Naive thymus-derived CD4-positive, alpha-beta T cell (primary cell): ENCODE measurements around the gene PMM2. TPM values are rescaled to one million over a fixed set of nuclear protein-coding genes. Genes with fewer than 3 reads are reported as not detected.

Experiments
- ATAC-seq: fragments of 150-1000 bp; cut with Tn5 transposase; 2 replicates; pipeline ENCODE4 v1.10.0; 2021; ENCODE audit warnings: mild to moderate bottlenecking, moderate library complexity
- CTCF ChIA-PET: fragments of 350-600 bp; sonication (Branson Sonifier 250); formaldehyde crosslinking; loops from one replicate; lab custom pipeline; 2021; ENCODE audit warnings: antibody characterized with exemption; lab: Charles Lee
- POLR2A ChIA-PET: fragments of 350-600 bp; sonication (Branson Sonifier 250); formaldehyde crosslinking; loops from one replicate; lab custom pipeline; 2021; ENCODE audit warnings: antibody characterized with exemption, inconsistent platforms; lab: Charles Lee
- DNase-seq, 9 donors: peaks; one replicate each; pipeline versions ENCODE4 v3.0.0 to v3.0.0-alpha.2; 2020 to 2022; ENCODE audit warnings: mixed read lengths in 1 of 9
- H3K27ac ChIP-seq: one replicate; pipeline ENCODE4 v1.7.0; 2013; ENCODE audit warnings: mild to moderate bottlenecking, low read depth, low read length, moderate library complexity
- H3K27me3 ChIP-seq, 2 donors: one replicate each; pipeline ENCODE4 v1.7.0; 2013; ENCODE audit warnings: low read length in 2 of 2, mild to moderate bottlenecking in 2 of 2, moderate library complexity in 2 of 2; ENCODE audit not compliant: control insufficient read depth in 2 of 2, insufficient read depth in 2 of 2
- H3K36me3 ChIP-seq, 3 experiments: 1 replicate in 2 of 3; 2 replicates in 1 of 3; pipeline ENCODE4 v1.7.0; 2013; ENCODE audit warnings: low read length in 3 of 3, mild to moderate bottlenecking in 3 of 3, moderate library complexity in 1 of 3; ENCODE audit not compliant: insufficient read depth in 3 of 3, control insufficient read depth in 2 of 3
- H3K4me1 ChIP-seq, 2 donors: one replicate each; pipeline ENCODE4 v1.7.0; 2013; ENCODE audit warnings: low read length in 2 of 2, mild to moderate bottlenecking in 2 of 2, moderate library complexity in 1 of 2; ENCODE audit not compliant: control insufficient read depth in 2 of 2, insufficient read depth in 2 of 2
- H3K4me3 ChIP-seq: 2 replicates; pipeline ENCODE4 v1.7.0; 2013; ENCODE audit warnings: mild to moderate bottlenecking, low read length
- H3K9me3 ChIP-seq, 3 experiments: 1 replicate in 2 of 3; 2 replicates in 1 of 3; pipeline ENCODE4 v1.7.0; 2013; ENCODE audit warnings: low read length in 3 of 3; ENCODE audit not compliant: control insufficient read depth in 2 of 3
- H3K27ac Mint-ChIP-seq, 9 donors: one replicate each; pipeline ENCODE4 v1.8.0; 2020 to 2022; ENCODE audit warnings: mixed read lengths in 9 of 9, mild to moderate bottlenecking in 8 of 9, moderate library complexity in 5 of 9, inconsistent platforms in 2 of 9
- H3K27me3 Mint-ChIP-seq, 5 donors: one replicate each; pipeline ENCODE4 v1.8.0; 2021 to 2022; ENCODE audit warnings: mixed read lengths in 5 of 5, mild to moderate bottlenecking in 1 of 5
- H3K36me3 Mint-ChIP-seq, 5 donors: one replicate each; pipeline ENCODE4 v1.8.0; 2020 to 2022; ENCODE audit warnings: mixed read lengths in 5 of 5, mild to moderate bottlenecking in 3 of 5, inconsistent platforms in 1 of 5
- H3K4me1 Mint-ChIP-seq, 7 donors: one replicate each; pipeline ENCODE4 v1.8.0; 2020 to 2022; ENCODE audit warnings: mixed read lengths in 7 of 7, mild to moderate bottlenecking in 3 of 7, inconsistent platforms in 1 of 7
- H3K4me3 Mint-ChIP-seq, 10 donors: one replicate each; pipeline ENCODE4 v1.8.0; 2020 to 2022; ENCODE audit warnings: mild to moderate bottlenecking in 10 of 10, mixed read lengths in 10 of 10, moderate library complexity in 6 of 10, inconsistent platforms in 2 of 10
- H3K9me3 Mint-ChIP-seq, 11 donors: one replicate each; pipeline ENCODE4 v1.8.0; 2020 to 2022; ENCODE audit warnings: mixed read lengths in 11 of 11, mild to moderate bottlenecking in 4 of 11, inconsistent platforms in 1 of 11, moderate library complexity in 1 of 11
- intact Hi-C, 2 donors: fragments of 100-400 bp; cut with micrococcal nuclease; formaldehyde crosslinking; loops; one replicate each; pipeline ENCODE4 v1.15.1; 2023
- polyA plus RNA-seq, 2 donors: library from polyadenylated mRNA; unstranded; fragments of 300-500 nt; fragmentation: Illumina TruSeq; gene quantifications; one replicate each; pipeline ENCODE4 v1.2.3, GENCODE V29; 2021
- total RNA-seq, 6 experiments: library from RNA in 5 of 6; stranded (reverse) in 5 of 6; gene quantifications; 1 replicate in 5 of 6; 2 replicates in 1 of 6; pipeline ENCODE4 v1.2.3 and lab custom pipeline; 2021 to 2026

The PMM2 gene
- total and polyA plus RNA-seq, 7 experiments from 2014 or later: 18.0 to 52.8 (median 40.9) TPM

DNA sequence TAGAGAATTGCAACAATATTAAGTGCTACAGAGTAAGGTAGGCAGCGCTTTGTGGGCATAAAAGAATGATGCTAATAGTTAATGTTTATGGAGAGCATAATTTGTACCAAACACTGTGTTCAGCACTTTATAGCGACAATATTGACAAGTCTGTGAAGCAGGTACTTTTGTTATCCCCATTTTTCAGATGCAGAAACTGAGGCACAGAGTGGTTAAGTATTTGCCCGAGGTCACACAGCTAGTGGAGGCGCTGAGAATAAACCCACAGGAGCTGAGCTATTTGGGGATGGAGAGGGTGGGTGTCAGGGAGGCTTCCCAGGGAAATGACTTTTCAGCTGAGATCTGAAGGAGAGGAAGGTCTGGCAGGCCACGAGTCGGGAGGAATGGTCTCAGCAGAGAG lies 39.6 kb upstream of the PMM2 start:
- intact Hi-C loops: no loop called here
- Histone ChIP-seq H3K4me3 (no peak overlapping the region), H3K27me3 (no peaks in the 10 kb centered on the region), H3K9me3 (no peaks in the 10 kb centered on the region), H3K27ac (no peak overlapping the region), H3K36me3 (no peaks in the 10 kb centered on the region), H3K4me1 (no peaks in the 10 kb centered on the region)
- no peaks in the 10 kb centered on the region for H3K9me3 Mint-ChIP-seq
- ChIA-PET CTCF (no interaction called here), POLR2A (no interaction called here)
- H3K36me3 Mint-ChIP-seq: peaks cover 0 to 53% (median 21%) of the 10 kb centered on the region in 5 donors
- no peaks in the 10 kb centered on the region for H3K27me3 Mint-ChIP-seq
- no peak overlapping the region for H3K27ac Mint-ChIP-seq
- H3K4me1 Mint-ChIP-seq: peaks cover 0 to 1% (median 0%) of the 10 kb centered on the region in 7 donors
- DNase-seq (no peak), ATAC-seq (no peak)
- H3K4me3 Mint-ChIP-seq: no peak overlapping the region

DNA sequence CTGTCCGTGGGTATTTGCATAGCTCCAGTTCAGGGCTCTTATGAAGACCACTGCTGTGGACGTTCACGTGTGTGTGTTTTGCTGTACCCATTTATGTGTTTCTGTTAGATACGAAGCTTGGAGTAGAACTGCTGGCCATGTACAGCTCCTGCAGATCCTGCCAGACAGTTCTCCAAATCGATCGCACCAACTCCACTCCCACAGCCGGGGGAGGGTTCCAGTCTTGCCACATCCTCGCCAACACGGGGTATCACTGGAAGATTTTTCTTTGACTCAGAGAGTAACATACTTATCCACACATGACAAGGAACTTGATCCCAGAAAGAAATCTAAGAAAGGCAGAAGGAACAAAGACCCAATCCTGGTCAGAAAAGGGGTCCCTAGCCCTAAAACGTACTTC lies 37.6 kb upstream of the PMM2 start:
- DNase-seq (no peak), ATAC-seq (no peak)
- no peaks in the 10 kb centered on the region for H3K9me3 ChIP-seq
- Mint-ChIP-seq H3K27me3 (no peaks in the 10 kb centered on the region), H3K9me3 (no peaks in the 10 kb centered on the region), H3K4me3 (no peak overlapping the region), H3K36me3 (peaks cover 0 to 41% (median 21%) of the 10 kb centered on the region in 5 donors), H3K4me1 (peaks cover 0 to 1% (median 0%) of the 10 kb centered on the region in 7 donors), H3K27ac (peak overlapping the region in 1 of 9 donors; percentile 36)
- H3K4me3 ChIP-seq: no peak overlapping the region
- H3K4me1 ChIP-seq: no peaks in the 10 kb centered on the region
- peaks cover 0 to 6% (median 0%) of the 10 kb centered on the region in 3 experiments for H3K36me3 ChIP-seq
- POLR2A ChIA-PET: no interaction called here
- no peak overlapping the region for H3K27ac ChIP-seq
- no peaks in the 10 kb centered on the region for H3K27me3 ChIP-seq
- CTCF ChIA-PET: no interaction called here
- intact Hi-C loops: no loop called here

GRCh38 chr16:8761078-8761477 lies 36.6 kb upstream of the PMM2 start:
- ChIA-PET POLR2A (no interaction called here), CTCF (no interaction called here)
- H3K4me3 ChIP-seq: no peak overlapping the region
- DNase-seq: no peak
- peaks cover 0 to 11% (median 0%) of the 10 kb centered on the region in 3 experiments for H3K36me3 ChIP-seq
- peaks cover 0 to 1% (median 0%) of the 10 kb centered on the region in 7 donors for H3K4me1 Mint-ChIP-seq
- intact Hi-C loops: no loop called here
- H3K36me3 Mint-ChIP-seq: peaks cover 0 to 42% (median 21%) of the 10 kb centered on the region in 5 donors
- no peak overlapping the region for H3K27ac ChIP-seq
- no peak overlapping the region for H3K27ac Mint-ChIP-seq
- no peaks in the 10 kb centered on the region for H3K27me3 Mint-ChIP-seq
- no peaks in the 10 kb centered on the region for H3K9me3 ChIP-seq
- no peak overlapping the region for H3K4me3 Mint-ChIP-seq
- ATAC-seq: no peak
- H3K4me1 ChIP-seq: no peaks in the 10 kb centered on the region
- H3K9me3 Mint-ChIP-seq: no peaks in the 10 kb centered on the region
- no peaks in the 10 kb centered on the region for H3K27me3 ChIP-seq

GRCh38 chr16:8762254-8762653 lies 35.4 kb upstream of the PMM2 start:
- Histone ChIP-seq H3K36me3 (peaks cover 0 to 13% (median 0%) of the 10 kb centered on the region in 3 experiments), H3K4me1 (no peaks in the 10 kb centered on the region), H3K4me3 (no peak overlapping the region), H3K9me3 (no peaks in the 10 kb centered on the region), H3K27ac (no peak overlapping the region), H3K27me3 (no peaks in the 10 kb centered on the region)
- ATAC-seq (no peak), DNase-seq (no peak)
- Mint-ChIP-seq H3K4me1 (peaks cover 0 to 1% (median 0%) of the 10 kb centered on the region in 7 donors), H3K27ac (no peak overlapping the region), H3K4me3 (no peak overlapping the region), H3K27me3 (no peaks in the 10 kb centered on the region), H3K9me3 (no peaks in the 10 kb centered on the region), H3K36me3 (peaks cover 0 to 37% (median 16%) of the 10 kb centered on the region in 5 donors)
- intact Hi-C loops: no loop called here
- POLR2A ChIA-PET: no interaction called here
- CTCF ChIA-PET: no interaction called here

GRCh38 chr16:8763083-8763482 lies 34.6 kb upstream of the PMM2 start:
- Mint-ChIP-seq H3K9me3 (no peaks in the 10 kb centered on the region), H3K27me3 (no peaks in the 10 kb centered on the region), H3K36me3 (peaks cover 0 to 32% (median 16%) of the 10 kb centered on the region in 5 donors), H3K27ac (no peak overlapping the region), H3K4me1 (peaks cover 0 to 1% (median 0%) of the 10 kb centered on the region in 7 donors), H3K4me3 (no peak overlapping the region)
- DNase-seq (no peak), ATAC-seq (no peak)
- H3K36me3 ChIP-seq: peaks cover 0 to 14% (median 0%) of the 10 kb centered on the region in 3 experiments
- H3K27ac ChIP-seq: no peak overlapping the region
- H3K9me3 ChIP-seq: no peaks in the 10 kb centered on the region
- no peaks in the 10 kb centered on the region for H3K4me1 ChIP-seq
- no peaks in the 10 kb centered on the region for H3K27me3 ChIP-seq
- H3K4me3 ChIP-seq: no peak overlapping the region
- ChIA-PET POLR2A (no interaction called here), CTCF (no interaction called here)
- intact Hi-C loops: no loop called here

DNA sequence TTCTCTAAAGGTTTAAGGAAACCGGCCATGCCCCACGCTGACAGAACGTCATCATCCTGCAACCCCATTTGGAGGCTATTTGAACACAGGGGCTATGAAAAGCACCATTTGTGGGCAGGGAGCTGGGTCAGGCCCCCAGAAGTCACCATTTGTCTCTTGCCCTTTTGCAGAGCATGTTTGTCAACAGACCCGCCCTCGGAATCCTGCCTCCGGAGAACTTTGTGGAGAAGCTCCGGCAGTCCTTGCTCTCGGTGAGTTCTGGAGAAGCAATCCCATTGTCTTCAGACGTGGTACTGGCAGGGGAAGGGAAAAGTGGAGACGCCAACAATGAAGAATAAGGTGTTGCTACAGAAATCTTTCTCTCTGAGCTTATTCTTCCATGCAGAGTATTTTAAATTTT lies 33.7 kb upstream of the PMM2 start:
- no peaks in the 10 kb centered on the region for H3K4me1 Mint-ChIP-seq
- no peak overlapping the region for H3K27ac ChIP-seq
- no peaks in the 10 kb centered on the region for H3K27me3 Mint-ChIP-seq
- no peaks in the 10 kb centered on the region for H3K9me3 Mint-ChIP-seq
- H3K36me3 ChIP-seq: peaks cover 0 to 18% (median 0%) of the 10 kb centered on the region in 3 experiments
- H3K4me3 ChIP-seq: no peak overlapping the region
- no peaks in the 10 kb centered on the region for H3K4me1 ChIP-seq
- intact Hi-C loops: no loop called here
- peaks cover 0 to 35% (median 20%) of the 10 kb centered on the region in 5 donors for H3K36me3 Mint-ChIP-seq
- ChIA-PET POLR2A (no interaction called here), CTCF (no interaction called here)
- DNase-seq (no peak), ATAC-seq (no peak)
- H3K4me3 Mint-ChIP-seq: no peak overlapping the region
- no peaks in the 10 kb centered on the region for H3K27me3 ChIP-seq
- H3K9me3 ChIP-seq: no peaks in the 10 kb centered on the region
- H3K27ac Mint-ChIP-seq: no peak overlapping the region

GRCh38 chr16:8764525-8765250 lies 33.0 kb upstream of the PMM2 start:
- H3K9me3 ChIP-seq: no peaks in the 10 kb centered on the region
- no peak overlapping the region for H3K4me3 ChIP-seq
- Mint-ChIP-seq H3K27me3 (no peaks in the 10 kb centered on the region), H3K4me3 (no peak overlapping the region), H3K36me3 (peaks cover 0 to 33% (median 20%) of the 10 kb centered on the region in 5 donors), H3K9me3 (no peaks in the 10 kb centered on the region), H3K4me1 (no peaks in the 10 kb centered on the region), H3K27ac (no peak overlapping the region)
- H3K27ac ChIP-seq: no peak overlapping the region
- intact Hi-C loops: no loop called here
- ChIA-PET CTCF (no interaction called here), POLR2A (no interaction called here)
- no peaks in the 10 kb centered on the region for H3K27me3 ChIP-seq
- ATAC-seq: no peak
- no peaks in the 10 kb centered on the region for H3K4me1 ChIP-seq
- peaks cover 0 to 20% (median 0%) of the 10 kb centered on the region in 3 experiments for H3K36me3 ChIP-seq
- DNase-seq: no peak
